Skin epidermis (tissue), 12 donors: ENCODE data around the gene HS6ST3.
"Not testable (repeated sequence)": the region's sequence is repeated elsewhere in the genome, so short reads cannot be mapped to it uniquely, and the experiment has no call there.

Source experiments
- H3K27ac ChIP-seq, 21 experiments: fragments of 200-600 bp; sonication (generic) in 11 of 21; one replicate each; pipeline ENCODE4 v1.5.0; 2020; ENCODE audit warnings: mild to moderate bottlenecking in 3 of 21, inconsistent platforms in 2 of 21, moderate library complexity in 2 of 21
- H3K4me3 ChIP-seq, 7 experiments: fragments of 200-600 bp; sonication (generic) in 2 of 7; one replicate each; pipeline ENCODE4 v1.5.0; 2020; ENCODE audit warnings: inconsistent platforms in 2 of 7, mild to moderate bottlenecking in 2 of 7, moderate library complexity in 1 of 7

The HS6ST3 gene

GRCh38 chr13:96089749-96090239, at the start of gene HS6ST3:
Gene HS6ST3, plus strand, starts transcription at chr13:96090107.
- H3K27ac ChIP-seq: peak within 1 kb of the TSS in 1 of 21 experiments; percentile 12
- H3K4me3 ChIP-seq: peak within 1 kb of the TSS in 6 of 7 experiments; percentile 13 to 40 (median 18)

GRCh38 chr13:96041326-96042110, 48.4 kb upstream of the HS6ST3 start:
- Histone ChIP-seq H3K4me3 (no peak overlapping the region), H3K27ac (no peak overlapping the region)

- H3K4me3 ChIP-seq: no peak overlapping the region
- no peak overlapping the region for H3K27ac ChIP-seq
Measured at GRCh38 chr13:96044238-96044637, 45.7 kb upstream of the HS6ST3 start.

GRCh38 chr13:96046449-96047126, 43.3 kb upstream of the HS6ST3 start:
- not testable (repeated sequence) for H3K27ac ChIP-seq

GRCh38 chr13:96050955-96051354, 39.0 kb upstream of the HS6ST3 start:
- H3K27ac ChIP-seq, H3K4me3 ChIP-seq: not testable (repeated sequence)

More at GRCh38 chr13:96046449-96047126, 43.3 kb upstream of the HS6ST3 start:
- not testable (repeated sequence) for H3K4me3 ChIP-seq

- not testable (repeated sequence) for H3K4me3 ChIP-seq, H3K27ac ChIP-seq
Measured at GRCh38 chr13:96051491-96051890, 38.4 kb upstream of the HS6ST3 start.

GRCh38 chr13:96051946-96052345, 38.0 kb upstream of the HS6ST3 start:
- not testable (repeated sequence) for H3K27ac ChIP-seq, H3K4me3 ChIP-seq

GRCh38 chr13:96052656-96053002, 37.3 kb upstream of the HS6ST3 start:
- Histone ChIP-seq H3K4me3 (peak overlapping the region; percentile 52 to 97 (median 82)), H3K27ac (peak overlapping the region in 18 of 21 experiments; percentile 46 to 93 (median 82))

- peak within 1 kb of the TSS; percentile 52 to 97 (median 82) for H3K4me3 ChIP-seq
- H3K27ac ChIP-seq: peak within 1 kb of the TSS in 20 of 21 experiments; percentile 45 to 93 (median 78)
Measured at GRCh38 chr13:96053003-96053703, 36.8 kb upstream of the HS6ST3 start, which contains the start of gene UGGT2. Gene UGGT2, minus strand, starts transcription at chr13:96053401. Its CDS starts 89 bp downstream, at chr13:96053312.

GRCh38 chr13:96065849-96066248, 24.1 kb upstream of the HS6ST3 start:
- H3K27ac ChIP-seq: no peak overlapping the region
- H3K4me3 ChIP-seq: no peak overlapping the region

GRCh38 chr13:96068729-96069128, 21.2 kb upstream of the HS6ST3 start:
- H3K4me3 ChIP-seq: no peak overlapping the region

GRCh38 chr13:96071504-96071903, 18.4 kb upstream of the HS6ST3 start:
- H3K4me3 ChIP-seq: no peak overlapping the region
- no peak overlapping the region for H3K27ac ChIP-seq

More at GRCh38 chr13:96068729-96069128, 21.2 kb upstream of the HS6ST3 start:
- H3K27ac ChIP-seq: no peak overlapping the region

GRCh38 chr13:96072392-96072791, 17.5 kb upstream of the HS6ST3 start:
- Histone ChIP-seq H3K4me3 (no peak overlapping the region), H3K27ac (no peak overlapping the region)

- no peak overlapping the region for H3K4me3 ChIP-seq
- H3K27ac ChIP-seq: no peak overlapping the region
Measured at GRCh38 chr13:96075953-96076543, 13.9 kb upstream of the HS6ST3 start.

GRCh38 chr13:96080676-96081075, 9.2 kb upstream of the HS6ST3 start:
- no peak overlapping the region for H3K4me3 ChIP-seq
- no peak overlapping the region for H3K27ac ChIP-seq

GRCh38 chr13:96081888-96082287, 8.0 kb upstream of the HS6ST3 start:
- Histone ChIP-seq H3K27ac (no peak overlapping the region), H3K4me3 (no peak overlapping the region)

GRCh38 chr13:96082640-96083039, 7.3 kb upstream of the HS6ST3 start:
- H3K27ac ChIP-seq: no peak overlapping the region
- H3K4me3 ChIP-seq: no peak overlapping the region

- Histone ChIP-seq H3K27ac (no peak overlapping the region), H3K4me3 (no peak overlapping the region)
Measured at GRCh38 chr13:96086736-96087135, 3.2 kb upstream of the HS6ST3 start.

GRCh38 chr13:96089139-96089538, 768 bp upstream of the HS6ST3 start:
- H3K27ac ChIP-seq: no peak overlapping the region
- no peak overlapping the region for H3K4me3 ChIP-seq
